T-helper 2 cell (primary cell): ENCODE measurements around the gene DLK2.
"Not testable (repeated sequence)": the region's sequence is repeated elsewhere in the genome, so short reads cannot be mapped to it uniquely, and the experiment has no call there.

ENCODE experiments used
- DNase-seq, 5 experiments: peaks; one replicate each; pipeline versions ENCODE4 v3.0.0 to v3.0.0-alpha.2; 2012 to 2022

Gene DLK2

GRCh38 chr6:43426928-43427405 lies 28.4 kb downstream of the DLK2 start:
- DNase-seq, result no peak

GRCh38 chr6:43425083-43425482 lies 30.3 kb downstream of the DLK2 start:
- DNase-seq, result not testable (repeated sequence)

- DNase-seq, result no peak
Observed at GRCh38 chr6:43421831-43422230, 33.5 kb downstream of the DLK2 start.

GRCh38 chr6:43420012-43420709 lies 35.2 kb downstream of the DLK2 start:
- no peak for DNase-seq

GRCh38 chr6:43416935-43417334 lies 38.4 kb downstream of the DLK2 start:
- no peak for DNase-seq

- DNase-seq, result not testable (repeated sequence)
Observed at GRCh38 chr6:43415275-43415674, 40.1 kb downstream of the DLK2 start.

GRCh38 chr6:43413002-43413401 lies 42.3 kb downstream of the DLK2 start:
- no peak for DNase-seq

- DNase-seq, result no peak
Observed at GRCh38 chr6:43412541-43412940, 42.8 kb downstream of the DLK2 start.

- not testable (repeated sequence) for DNase-seq
Observed at GRCh38 chr6:43410776-43411175, 44.6 kb downstream of the DLK2 start.

GRCh38 chr6:43408259-43408658 lies 47.1 kb downstream of the DLK2 start:
- no peak for DNase-seq

- no peak for DNase-seq
Observed at GRCh38 chr6:43407296-43407695, 48.1 kb downstream of the DLK2 start.

- no peak for DNase-seq
Observed at GRCh38 chr6:43405354-43405753, 50.0 kb downstream of the DLK2 start.

GRCh38 chr6:43402820-43403219 lies 52.5 kb downstream of the DLK2 start:
- no peak for DNase-seq

GRCh38 chr6:43401730-43402129 lies 53.6 kb downstream of the DLK2 start:
- no peak for DNase-seq
